Duodenal mucosa (tissue), 2 donors: Measurements from ENCODE around the gene MYCT1.

ENCODE experiments used
- H3K27ac ChIP-seq: one replicate; pipeline ENCODE4 v1.7.0; 2013; ENCODE audit warnings: low read depth, low read length
- H3K27me3 ChIP-seq, 2 donors: one replicate each; pipeline ENCODE4 v1.7.0; 2013; ENCODE audit warnings: low read length in 2 of 2, control low read depth in 1 of 2; ENCODE audit not compliant: insufficient read depth in 2 of 2, control insufficient read depth in 1 of 2
- H3K36me3 ChIP-seq, 2 donors: one replicate each; pipeline ENCODE4 v1.7.0; 2013; ENCODE audit warnings: low read length in 2 of 2, control low read depth in 1 of 2; ENCODE audit not compliant: insufficient read depth in 2 of 2, control insufficient read depth in 1 of 2
- H3K4me1 ChIP-seq, 2 donors: one replicate each; pipeline ENCODE4 v1.7.0; 2013; ENCODE audit warnings: low read length in 2 of 2, control low read depth in 1 of 2; ENCODE audit not compliant: insufficient read depth in 2 of 2, control insufficient read depth in 1 of 2
- H3K4me3 ChIP-seq, 2 donors: one replicate each; pipeline ENCODE4 v1.7.0; 2013; ENCODE audit warnings: low read length in 2 of 2, low read depth in 1 of 2
- H3K9ac ChIP-seq, 2 donors: one replicate each; pipeline ENCODE4 v1.7.0; 2013; ENCODE audit warnings: low read length in 2 of 2, low read depth in 1 of 2
- H3K9me3 ChIP-seq, 2 donors: one replicate each; pipeline ENCODE4 v1.7.0; 2013; ENCODE audit warnings: low read length in 2 of 2, control low read depth in 1 of 2; ENCODE audit not compliant: control insufficient read depth in 1 of 2

The MYCT1 gene

GRCh38 chr6:152749336-152749735, 51.6 kb downstream of the MYCT1 start:
- Histone ChIP-seq H3K27me3 (no peaks in the 10 kb centered on the region), H3K4me3 (no peak overlapping the region), H3K4me1 (no peaks in the 10 kb centered on the region), H3K36me3 (no peaks in the 10 kb centered on the region), H3K9me3 (no peaks in the 10 kb centered on the region), H3K9ac (no peak overlapping the region), H3K27ac (no peak overlapping the region)

DNA sequence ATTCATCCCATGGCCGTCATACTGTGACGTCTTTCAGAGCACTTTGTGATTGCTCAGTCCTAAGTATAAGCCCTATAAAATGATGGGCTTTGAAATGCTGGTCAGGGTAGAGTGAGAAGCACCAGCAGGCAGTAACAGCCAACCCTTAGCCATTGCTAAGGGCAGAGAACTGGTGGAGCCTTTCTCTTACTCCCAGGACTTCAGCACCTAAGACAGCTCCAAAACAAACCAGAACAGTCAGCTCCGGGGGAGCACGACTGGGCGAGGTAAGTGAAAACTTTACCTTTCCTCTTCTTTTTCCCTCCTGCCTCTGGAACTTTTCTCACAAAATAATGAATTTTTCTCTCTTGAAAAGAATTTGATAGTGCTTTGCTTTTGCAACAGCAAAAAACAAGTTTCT, 53.0 kb downstream of the MYCT1 start, which contains the start of gene VIP:
TSS of gene VIP (plus strand) at position 104 of the 400 bp plus-strand sequence. CDS start 1,381 bp downstream, outside the sequence.
- H3K27me3 ChIP-seq: no peaks in the 10 kb centered on the region
- H3K36me3 ChIP-seq: no peaks in the 10 kb centered on the region

GRCh38 chr6:152765331-152765730, 67.6 kb downstream of the MYCT1 start:
- no peaks in the 10 kb centered on the region for H3K36me3 ChIP-seq
- no peaks in the 10 kb centered on the region for H3K9me3 ChIP-seq
- H3K27me3 ChIP-seq: no peaks in the 10 kb centered on the region
- no peak overlapping the region for H3K9ac ChIP-seq
- H3K4me1 ChIP-seq: no peaks in the 10 kb centered on the region
- no peak overlapping the region for H3K4me3 ChIP-seq
- H3K27ac ChIP-seq: no peak overlapping the region

More for the DNA sequence above, 53.0 kb downstream of the MYCT1 start, which contains the start of gene VIP:
- Histone ChIP-seq H3K27ac (no peak within 1 kb of the TSS), H3K4me3 (no peak within 1 kb of the TSS), H3K9me3 (no peaks in the 10 kb centered on the region), H3K9ac (no peak within 1 kb of the TSS), H3K4me1 (no peaks in the 10 kb centered on the region)

- H3K27ac ChIP-seq: no peak overlapping the region
Measured at GRCh38 chr6:152769159-152769558, 71.5 kb downstream of the MYCT1 start.

DNA sequence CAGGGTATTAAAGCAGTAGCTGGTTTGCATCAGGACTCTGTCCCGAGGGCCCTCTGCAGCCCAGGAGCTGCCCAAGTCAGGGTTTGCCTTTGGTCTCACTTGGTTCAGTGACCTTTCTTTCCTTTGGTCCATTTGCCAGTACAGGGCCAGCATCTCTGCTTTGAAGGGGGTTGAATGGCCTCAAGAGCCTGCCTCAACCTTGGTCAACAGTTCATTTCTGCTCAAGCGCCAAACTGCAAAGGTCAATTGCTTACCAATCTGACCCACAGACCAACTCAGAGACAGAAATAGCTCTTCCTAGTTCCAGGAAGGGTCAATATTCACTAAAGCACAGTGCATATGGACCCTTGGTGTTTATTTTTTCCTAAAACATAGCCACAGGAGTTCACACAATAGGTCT, 72.3 kb downstream of the MYCT1 start:
- H3K4me1 ChIP-seq: no peaks in the 10 kb centered on the region
- no peak overlapping the region for H3K4me3 ChIP-seq
- no peaks in the 10 kb centered on the region for H3K27me3 ChIP-seq
- H3K9ac ChIP-seq: no peak overlapping the region
- H3K27ac ChIP-seq: no peak overlapping the region
- no peaks in the 10 kb centered on the region for H3K9me3 ChIP-seq
- H3K36me3 ChIP-seq: no peaks in the 10 kb centered on the region

More at GRCh38 chr6:152769159-152769558, 71.5 kb downstream of the MYCT1 start:
- no peaks in the 10 kb centered on the region for H3K36me3 ChIP-seq
- H3K4me3 ChIP-seq: no peak overlapping the region
- no peaks in the 10 kb centered on the region for H3K9me3 ChIP-seq
- H3K27me3 ChIP-seq: no peaks in the 10 kb centered on the region
- no peak overlapping the region for H3K9ac ChIP-seq
- H3K4me1 ChIP-seq: no peaks in the 10 kb centered on the region

DNA sequence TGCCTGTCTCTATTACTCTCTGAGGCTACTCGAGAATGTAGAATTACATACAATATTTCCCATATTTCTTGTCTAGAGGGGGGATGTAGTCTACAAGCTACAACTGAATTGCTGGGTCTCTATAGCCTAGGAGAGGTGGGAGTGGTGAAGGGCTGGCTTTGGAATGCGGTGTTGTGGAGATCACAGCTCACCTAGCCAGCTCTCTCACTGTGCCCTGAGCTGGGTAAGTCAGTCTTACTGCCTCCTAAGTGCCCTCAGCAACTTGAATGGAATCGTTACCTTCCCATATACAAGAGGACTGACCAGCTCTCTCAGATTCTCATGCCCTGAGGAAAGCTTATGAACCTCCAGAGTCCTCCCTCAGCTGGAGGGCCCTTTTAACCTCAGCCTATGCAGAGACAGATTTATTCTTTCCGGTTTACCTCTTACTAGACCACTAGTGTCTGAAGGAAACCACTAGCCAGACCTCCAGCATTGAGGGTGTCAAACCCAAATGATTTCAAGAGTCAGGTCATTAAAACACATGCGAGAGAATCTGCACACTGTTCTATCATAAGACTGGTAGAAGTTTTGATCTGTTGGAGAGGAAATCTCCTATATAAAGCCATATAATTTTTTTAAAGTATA, 73.5 kb downstream of the MYCT1 start:
- H3K4me1 ChIP-seq: no peaks in the 10 kb centered on the region
- H3K27ac ChIP-seq: no peak overlapping the region
- no peaks in the 10 kb centered on the region for H3K9me3 ChIP-seq
- no peaks in the 10 kb centered on the region for H3K27me3 ChIP-seq
- H3K9ac ChIP-seq: no peak overlapping the region
- no peak overlapping the region for H3K4me3 ChIP-seq
- H3K36me3 ChIP-seq: no peaks in the 10 kb centered on the region
